CD4-positive, alpha-beta T cell (primary cell): ENCODE data around the gene SAMD8. TPM values are rescaled to one million over a fixed set of nuclear protein-coding genes. Genes with fewer than 3 reads are reported as not detected.
A peak's percentile ranks its signal among the peaks of the same experiment; 100 is the strongest.
"Not testable (repeated sequence)": the region's sequence is repeated elsewhere in the genome, so short reads cannot be mapped to it uniquely, and the experiment has no call there.

Experiments
- ATAC-seq: fragments of 200-7000 bp; cut with Tn5 transposase; one replicate; pipeline ENCODE4 v1.10.0; 2022; ENCODE audit warnings: mild to moderate bottlenecking; ENCODE audit not compliant: poor library complexity
- CTCF ChIA-PET: fragments of 350-600 bp; sonication (Branson Sonifier 250); formaldehyde crosslinking; loops from one replicate; lab custom pipeline; 2021; ENCODE audit warnings: antibody characterized with exemption, inconsistent platforms; lab: Charles Lee
- POLR2A ChIA-PET: fragments of 350-600 bp; sonication (Branson Sonifier 250); formaldehyde crosslinking; loops from one replicate; lab custom pipeline; 2021; ENCODE audit warnings: antibody characterized with exemption, inconsistent platforms; lab: Charles Lee
- DNase-seq, 14 experiments: peaks; one replicate each; pipeline ENCODE4 v3.0.0-alpha.2; 2013 to 2020; ENCODE audit warnings: mixed read lengths in 2 of 14
- H3K27ac ChIP-seq, 2 donors: one replicate each; pipeline versions ENCODE4 v1.5.1 to v1.7.0; 2013; ENCODE audit warnings: low read length in 2 of 2, low read depth in 1 of 2, mild to moderate bottlenecking in 1 of 2
- H3K27me3 ChIP-seq, 2 experiments: 1 replicate in 1 of 2; 2 replicates in 1 of 2; pipeline versions ENCODE4 v1.6.1 to v1.7.0; 2013; ENCODE audit warnings: low read length in 2 of 2, control low read depth in 1 of 2, mild to moderate bottlenecking in 1 of 2, moderate library complexity in 1 of 2; ENCODE audit not compliant: insufficient read depth in 2 of 2, control insufficient read depth in 1 of 2
- H3K36me3 ChIP-seq: one replicate; pipeline ENCODE4 v1.6.1; 2013; ENCODE audit warnings: low read length, control low read depth; ENCODE audit not compliant: insufficient read depth
- H3K4me1 ChIP-seq: one replicate; pipeline ENCODE4 v1.6.1; 2013; ENCODE audit warnings: low read length, control low read depth; ENCODE audit not compliant: insufficient read depth
- H3K4me3 ChIP-seq: one replicate; pipeline ENCODE4 v1.5.1; 2013; ENCODE audit warnings: mild to moderate bottlenecking, low read length, moderate library complexity
- H3K9me3 ChIP-seq, 2 experiments: 1 replicate in 1 of 2; 2 replicates in 1 of 2; pipeline versions ENCODE4 v1.6.1 to v1.7.0; 2013; ENCODE audit warnings: low read length in 2 of 2, mild to moderate bottlenecking in 2 of 2, control low read depth in 1 of 2, moderate library complexity in 1 of 2; ENCODE audit not compliant: control insufficient read depth in 1 of 2, insufficient read depth in 1 of 2
- H3K27ac Mint-ChIP-seq: one replicate; pipeline ENCODE4 v1.8.0; 2020; ENCODE audit warnings: mixed read lengths
- H3K27me3 Mint-ChIP-seq: one replicate; pipeline ENCODE4 v1.8.0; 2021; ENCODE audit warnings: mixed read lengths
- H3K36me3 Mint-ChIP-seq: one replicate; pipeline ENCODE4 v1.8.0; 2021; ENCODE audit warnings: low read depth, mixed read lengths
- H3K4me1 Mint-ChIP-seq: one replicate; pipeline ENCODE4 v1.8.0; 2021; ENCODE audit warnings: low read depth, mixed read lengths
- H3K4me3 Mint-ChIP-seq: one replicate; pipeline ENCODE4 v1.8.0; 2020; ENCODE audit warnings: mild to moderate bottlenecking, mixed read lengths
- H3K9me3 Mint-ChIP-seq: one replicate; pipeline ENCODE4 v1.8.0; 2020; ENCODE audit warnings: mixed read lengths
- intact Hi-C, 2 experiments: fragments of 100-400 bp; cut with DNase I in 1 of 2; cut with micrococcal nuclease in 1 of 2; formaldehyde crosslinking; loops; one replicate each; pipeline versions ENCODE4 v1.15.1 to v1.9.0; 2023 to 2025; cut with DNase I, micrococcal nuclease
- total RNA-seq, 174 experiments: library from RNA in 2 of 174; stranded (reverse) in 2 of 174; gene quantifications; one replicate each; pipeline ENCODE4 v1.2.3 and lab custom pipeline; 2021 to 2026
- TF ChIP-seq, protein P1 (sequence below): fragments of 200-600 bp; IDR thresholded peaks from one replicate; pipeline ENCODE4 v1.8.0; 2022; ENCODE audit warnings: antibody characterized with exemption, mild to moderate bottlenecking

Gene SAMD8
- total RNA-seq, 2 experiments from 2014 or later: 34.1 to 37.4 TPM

DNA sequence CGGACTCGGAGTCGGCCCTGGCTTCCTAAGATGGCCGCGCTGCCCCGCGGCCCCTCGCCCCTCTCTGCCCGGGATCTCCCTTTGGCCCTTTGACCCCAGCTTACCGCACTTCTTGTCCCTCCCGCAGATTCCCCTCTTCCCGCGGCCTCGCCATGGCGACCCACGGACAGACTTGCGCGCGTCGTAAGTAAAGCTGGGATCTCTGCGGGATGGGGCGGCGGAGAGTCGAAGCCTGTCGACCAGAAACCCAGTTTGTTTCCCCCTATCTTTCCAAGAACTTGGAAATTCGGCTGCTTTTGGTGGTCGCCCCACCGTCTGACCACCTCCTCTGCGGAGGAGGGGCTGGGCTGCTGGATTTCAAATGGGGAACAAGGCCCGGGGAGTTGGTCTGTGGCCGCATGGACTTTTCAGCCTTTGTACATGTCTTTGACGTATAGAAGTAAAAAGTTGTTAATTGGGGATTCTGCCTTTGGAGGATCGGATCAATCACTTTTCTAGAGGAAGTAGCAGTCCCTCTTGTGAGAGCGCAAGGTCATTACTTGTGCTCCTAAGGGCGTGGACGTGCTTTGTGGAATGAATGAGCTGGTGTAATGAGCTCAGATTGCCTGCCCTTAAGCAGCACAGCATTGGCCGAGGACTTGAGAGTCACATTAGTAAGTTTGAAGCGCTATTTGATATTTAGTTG, 99.7 kb downstream of the SAMD8 start:
- no peaks in the 10 kb centered on the region for H3K27me3 ChIP-seq
- intact Hi-C loops: loop anchor here in 1 of 2 experiments (2.0 to 5.0 kb wide), 3 partner anchors 386 to 1434 kb away; partner anchors contain the start of genes ADK and AP3M1
- H3K4me1 Mint-ChIP-seq: peaks cover 33% of the 10 kb centered on the region
- POLR2A ChIA-PET: interaction anchor here (0.7 to 5.2 kb wide), 15 partner anchors 10 to 1716 kb away, joined by 3 to 208 read pairs (median 6); partner anchors contain the start of genes ADK, AP3M1, COMTD1 and KAT6B
- H3K4me1 ChIP-seq: peaks cover 28% of the 10 kb centered on the region
- peak overlapping the region; percentile 97 for H3K4me3 Mint-ChIP-seq
- peaks cover 40% of the 10 kb centered on the region for H3K36me3 ChIP-seq
- TF ChIP-seq, protein P1, sequence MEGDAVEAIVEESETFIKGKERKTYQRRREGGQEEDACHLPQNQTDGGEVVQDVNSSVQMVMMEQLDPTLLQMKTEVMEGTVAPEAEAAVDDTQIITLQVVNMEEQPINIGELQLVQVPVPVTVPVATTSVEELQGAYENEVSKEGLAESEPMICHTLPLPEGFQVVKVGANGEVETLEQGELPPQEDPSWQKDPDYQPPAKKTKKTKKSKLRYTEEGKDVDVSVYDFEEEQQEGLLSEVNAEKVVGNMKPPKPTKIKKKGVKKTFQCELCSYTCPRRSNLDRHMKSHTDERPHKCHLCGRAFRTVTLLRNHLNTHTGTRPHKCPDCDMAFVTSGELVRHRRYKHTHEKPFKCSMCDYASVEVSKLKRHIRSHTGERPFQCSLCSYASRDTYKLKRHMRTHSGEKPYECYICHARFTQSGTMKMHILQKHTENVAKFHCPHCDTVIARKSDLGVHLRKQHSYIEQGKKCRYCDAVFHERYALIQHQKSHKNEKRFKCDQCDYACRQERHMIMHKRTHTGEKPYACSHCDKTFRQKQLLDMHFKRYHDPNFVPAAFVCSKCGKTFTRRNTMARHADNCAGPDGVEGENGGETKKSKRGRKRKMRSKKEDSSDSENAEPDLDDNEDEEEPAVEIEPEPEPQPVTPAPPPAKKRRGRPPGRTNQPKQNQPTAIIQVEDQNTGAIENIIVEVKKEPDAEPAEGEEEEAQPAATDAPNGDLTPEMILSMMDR: no peak
- no peaks in the 10 kb centered on the region for H3K27me3 Mint-ChIP-seq
- CTCF ChIA-PET: interaction anchor here (1.0 to 5.2 kb wide), 5 partner anchors 19 to 111 kb away, joined by 3 to 53 read pairs (median 24); partner anchors contain the start of gene COMTD1
- peak overlapping the region; percentile 99 for H3K27ac ChIP-seq
- peak overlapping the region; percentile 99 for H3K27ac Mint-ChIP-seq
- peaks cover 50% of the 10 kb centered on the region for H3K36me3 Mint-ChIP-seq
- ATAC-seq (no peak), DNase-seq (peak in 6 of 14 experiments; percentile 5 to 62 (median 22))
- peak overlapping the region; percentile 73 for H3K4me3 ChIP-seq
- H3K9me3 ChIP-seq: no peaks in the 10 kb centered on the region
- no peaks in the 10 kb centered on the region for H3K9me3 Mint-ChIP-seq

DNA sequence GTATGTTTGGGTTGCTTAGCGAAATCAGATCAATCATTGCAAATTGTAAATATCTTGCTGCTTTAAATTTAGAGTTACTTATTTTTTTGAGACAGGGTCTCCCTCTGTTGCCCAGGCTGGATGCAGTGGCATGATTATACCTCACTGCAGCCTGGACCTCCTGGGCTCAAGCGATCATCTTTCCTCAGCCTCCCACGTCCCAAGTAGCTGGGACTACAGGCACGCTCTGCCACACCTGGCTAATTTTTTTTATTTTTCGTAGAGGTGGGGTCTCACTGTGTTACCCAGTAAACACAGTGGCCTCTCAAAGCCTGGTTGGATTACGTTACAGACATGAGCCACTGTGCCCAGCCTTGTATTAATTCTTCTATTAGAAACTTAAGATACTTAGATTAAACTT, 100.9 kb downstream of the SAMD8 start:
- intact Hi-C loops: loop anchor here in 1 of 2 experiments (5.0 kb wide), 2 partner anchors 1060 to 1435 kb away; partner anchors contain the start of genes ADK and AP3M1
- Histone ChIP-seq H3K27ac (no peak overlapping the region), H3K27me3 (no peaks in the 10 kb centered on the region), H3K4me1 (peaks cover 35% of the 10 kb centered on the region), H3K9me3 (no peaks in the 10 kb centered on the region), H3K36me3 (peaks cover 52% of the 10 kb centered on the region), H3K4me3 (no peak overlapping the region)
- TF ChIP-seq, protein P1: no peak
- ATAC-seq (no peak), DNase-seq (no peak)
- no peaks in the 10 kb centered on the region for H3K27me3 Mint-ChIP-seq
- peak overlapping the region; percentile 99 for H3K27ac Mint-ChIP-seq
- POLR2A ChIA-PET: interaction anchor here (0.7 to 5.2 kb wide), 6 partner anchors 12 to 386 kb away, joined by 3 to 208 read pairs (median 50); partner anchors contain the start of genes COMTD1, KAT6B and SAMD8
- CTCF ChIA-PET: interaction anchor here (0.7 to 5.2 kb wide), 4 partner anchors 9 to 24 kb away, joined by 3 to 53 read pairs (median 36); partner anchors contain the start of gene COMTD1
- peaks cover 60% of the 10 kb centered on the region for H3K36me3 Mint-ChIP-seq
- no peaks in the 10 kb centered on the region for H3K9me3 Mint-ChIP-seq
- peaks cover 40% of the 10 kb centered on the region for H3K4me1 Mint-ChIP-seq
- H3K4me3 Mint-ChIP-seq: peak overlapping the region; percentile 97

DNA sequence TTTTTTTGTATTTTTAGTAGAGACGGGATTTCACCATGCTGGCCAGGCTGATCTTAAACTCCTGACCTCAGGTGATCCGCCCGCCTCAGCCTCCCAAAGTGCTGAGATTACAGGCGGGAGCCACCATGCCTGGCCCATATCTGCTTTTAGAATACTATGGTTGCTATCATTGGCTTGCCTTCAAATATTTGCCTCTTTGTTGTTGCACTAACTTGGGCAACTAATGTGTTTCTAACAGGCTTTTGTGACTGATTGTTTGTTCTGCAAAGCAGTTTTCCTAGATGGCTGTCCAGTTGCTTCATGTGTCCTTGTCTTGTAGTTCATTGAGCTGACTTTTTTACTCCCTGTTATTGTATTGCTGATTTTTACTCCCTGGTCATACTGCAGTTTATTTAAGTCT, 108.8 kb downstream of the SAMD8 start:
- POLR2A ChIA-PET: no interaction called here
- Histone ChIP-seq H3K9me3 (no peaks in the 10 kb centered on the region), H3K27ac (no peak overlapping the region), H3K27me3 (no peaks in the 10 kb centered on the region), H3K36me3 (peaks cover 95% of the 10 kb centered on the region), H3K4me1 (peaks cover 22% of the 10 kb centered on the region), H3K4me3 (no peak overlapping the region)
- intact Hi-C loops: no loop called here
- Mint-ChIP-seq H3K27me3 (no peaks in the 10 kb centered on the region), H3K4me3 (no peak overlapping the region), H3K27ac (peak overlapping the region; percentile 69), H3K9me3 (no peaks in the 10 kb centered on the region), H3K4me1 (peaks cover 55% of the 10 kb centered on the region), H3K36me3 (peaks cover 95% of the 10 kb centered on the region)
- DNase-seq (no peak), ATAC-seq (no peak)
- CTCF ChIA-PET: interaction anchor here (0.9 to 1.0 kb wide), 2 partner anchors 10 to 16 kb away, joined by 4 read pairs; partner anchors contain the start of gene COMTD1
- TF ChIP-seq, protein P1: no peak

DNA sequence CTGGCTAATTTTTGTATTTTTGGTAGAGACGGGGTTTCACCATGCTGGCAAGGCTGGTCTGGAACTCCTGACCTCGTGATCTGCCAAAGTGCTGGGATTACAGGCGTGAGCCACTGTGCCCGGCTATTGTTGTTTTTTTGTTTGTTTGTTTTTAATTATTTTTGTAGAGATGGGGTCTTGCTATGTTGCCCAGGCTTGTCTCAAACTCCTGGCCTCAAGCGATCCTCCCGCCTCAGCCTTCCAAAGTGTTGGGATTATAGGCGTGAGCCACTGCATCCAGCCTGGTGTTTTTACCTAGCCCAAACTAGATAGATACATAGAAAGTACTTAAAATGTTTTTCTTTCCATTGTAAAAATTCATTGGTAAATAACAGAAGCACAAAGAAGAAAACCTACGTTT, 110.0 kb downstream of the SAMD8 start:
- Histone ChIP-seq H3K36me3 (peaks cover 95% of the 10 kb centered on the region), H3K4me1 (peaks cover 22% of the 10 kb centered on the region)
- H3K27ac ChIP-seq, DNase-seq, H3K9me3 Mint-ChIP-seq, H3K27me3 ChIP-seq, H3K27me3 Mint-ChIP-seq, ATAC-seq, intact Hi-C loops, H3K9me3 ChIP-seq, H3K4me3 ChIP-seq, H3K4me3 Mint-ChIP-seq: not testable (repeated sequence)
- H3K4me1 Mint-ChIP-seq: peaks cover 59% of the 10 kb centered on the region
- ChIA-PET POLR2A (interaction anchor here (0.5 to 7.1 kb wide), 2 partner anchors 11 to 15 kb away, joined by 3 to 56 read pairs; partner anchors contain the start of gene VDAC2), CTCF (interaction anchor here (0.6 to 1.6 kb wide), 4 partner anchors 9 to 37 kb away, joined by 3 to 5 read pairs (median 4); partner anchors contain the start of gene COMTD1)
- H3K36me3 Mint-ChIP-seq: peaks cover 95% of the 10 kb centered on the region
- H3K27ac Mint-ChIP-seq: peak overlapping the region; percentile 69
